Measurements from ENCODE around the gene TRPM2. TPM values are rescaled to one million over a fixed set of nuclear protein-coding genes. Genes with fewer than 3 reads are reported as not detected.
A peak's percentile ranks its signal among the peaks of the same experiment; 100 is the strongest.
"Not testable (repeated sequence)": the region's sequence is repeated elsewhere in the genome, so short reads cannot be mapped to it uniquely, and the experiment has no call there.

TRPM2 gene
- total and polyA plus RNA-seq, 9 donors: 0.89 to 1.9 (median 1.5) TPM

DNA sequence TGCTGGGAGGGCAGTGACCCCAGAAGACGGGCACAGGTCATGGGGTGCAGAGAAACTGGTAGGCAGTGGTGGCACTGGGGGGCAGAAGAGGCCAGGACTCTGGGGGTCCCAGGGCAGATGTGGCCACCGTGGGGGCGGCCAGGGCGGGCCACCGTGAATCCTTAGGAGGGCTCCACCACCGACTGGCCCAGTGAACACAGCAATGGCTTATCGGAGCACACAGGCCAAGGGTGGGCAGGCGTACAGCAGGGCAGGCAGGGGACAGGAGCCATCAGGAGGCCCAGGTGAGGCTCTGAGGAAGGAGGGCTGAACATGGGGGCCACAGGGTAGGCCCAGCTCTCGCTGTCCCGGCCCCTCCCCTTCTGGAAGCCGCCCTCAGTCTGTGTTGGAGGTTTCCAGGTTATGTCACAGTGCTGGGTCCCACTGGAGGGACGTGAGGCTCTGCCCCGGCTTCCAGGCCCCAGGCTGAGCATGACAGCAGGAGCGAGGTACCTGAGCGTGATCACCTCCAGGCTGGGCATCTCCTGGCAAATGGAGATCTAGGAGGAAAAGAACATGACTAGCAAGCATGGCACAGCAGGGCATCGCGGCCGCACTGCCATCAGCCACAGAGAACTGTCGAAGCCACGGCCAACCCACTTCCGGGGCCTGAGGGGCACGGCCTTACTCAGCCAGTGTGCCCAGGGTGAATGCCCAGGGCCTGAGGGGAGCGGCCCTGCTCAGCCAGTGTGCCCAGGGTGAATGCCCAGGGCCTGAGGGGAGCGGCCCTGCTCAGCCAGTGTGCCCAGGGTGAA lies 18.0 kb upstream of the TRPM2 start:
- DNase-seq: no peak
- Histone ChIP-seq H3K27ac (ENCODE audit: low read length) (no peak overlapping the region), H3K4me3 (ENCODE audit: low read length) (no peak overlapping the region), H3K27me3 (ENCODE audit: control insufficient read depth, insufficient read depth, low read length) (no peaks in the 10 kb centered on the region), H3K36me3 (ENCODE audit: control insufficient read depth, insufficient read depth, low read length) (peaks cover 44% of the 10 kb centered on the region), H3K9me3 (replicated peaks; ENCODE audit: control insufficient read depth, low read depth, low read length) (no peaks in the 10 kb centered on the region), H3K4me1 (ENCODE audit: control insufficient read depth, insufficient read depth, low read length) (peaks cover 28% of the 10 kb centered on the region)
- WGBS (ENCODE audit: insufficient coverage): 93% methylated on average over 19 of the region's 24 CpGs

DNA sequence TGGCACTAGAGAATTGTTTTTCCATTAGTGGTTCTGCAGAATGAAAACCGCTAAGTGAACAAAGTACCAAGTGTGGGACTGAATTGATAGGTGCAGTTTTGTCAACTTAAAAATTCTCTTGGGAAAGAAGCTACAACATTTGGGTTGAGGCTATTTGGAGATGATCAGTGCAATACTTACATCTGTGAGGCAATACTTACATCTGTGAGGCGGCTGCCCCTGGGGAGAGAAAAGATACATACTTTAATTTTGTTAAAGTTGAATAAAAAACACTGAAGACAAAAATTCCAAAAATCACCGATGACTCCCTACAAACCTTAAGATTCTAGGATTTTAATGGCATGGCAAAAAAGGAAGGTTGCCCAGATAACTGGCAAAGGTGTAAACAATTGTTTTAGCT lies 16.0 kb upstream of the TRPM2 start:
- no peaks in the 10 kb centered on the region for H3K27me3 ChIP-seq (ENCODE audit: control insufficient read depth, insufficient read depth, low read length)
- DNase-seq: peak; percentile 64
- no peak overlapping the region for H3K4me3 ChIP-seq (ENCODE audit: low read length)
- H3K9me3 ChIP-seq (replicated peaks; ENCODE audit: control insufficient read depth, low read depth, low read length): no peaks in the 10 kb centered on the region
- H3K36me3 ChIP-seq (ENCODE audit: control insufficient read depth, insufficient read depth, low read length): peaks cover 31% of the 10 kb centered on the region
- H3K27ac ChIP-seq (ENCODE audit: low read length): no peak overlapping the region
- peaks cover 28% of the 10 kb centered on the region for H3K4me1 ChIP-seq (ENCODE audit: control insufficient read depth, insufficient read depth, low read length)
- 40% methylated on average over 1 of the region's 3 CpGs for WGBS (ENCODE audit: insufficient coverage)

- H3K27me3 ChIP-seq (ENCODE audit: control insufficient read depth, insufficient read depth, low read length): no peaks in the 10 kb centered on the region
Observed at GRCh38 chr21:44337941-44338895, 15.2 kb upstream of the TRPM2 start.

GRCh38 chr21:44338971-44339910 lies 14.2 kb upstream of the TRPM2 start, which contains the start of gene CFAP410:
TSS of gene CFAP410 (minus strand) at chr21:44339390. CDS start at chr21:44339194, 196 bp downstream.
- WGBS (ENCODE audit: insufficient coverage): under 1% methylated on average over 68 of the region's 90 CpGs
- Histone ChIP-seq H3K4me3 (ENCODE audit: low read length) (peak within 1 kb of the TSS; percentile 82), H3K36me3 (ENCODE audit: control insufficient read depth, insufficient read depth, low read length) (peaks cover 24% of the 10 kb centered on the region), H3K27ac (ENCODE audit: low read length) (peak within 1 kb of the TSS; percentile 95), H3K9me3 (replicated peaks; ENCODE audit: control insufficient read depth, low read depth, low read length) (no peaks in the 10 kb centered on the region), H3K27me3 (ENCODE audit: control insufficient read depth, insufficient read depth, low read length) (no peaks in the 10 kb centered on the region), H3K4me1 (ENCODE audit: control insufficient read depth, insufficient read depth, low read length) (peaks cover 17% of the 10 kb centered on the region)
- peak; percentile 98 for DNase-seq

More at GRCh38 chr21:44337941-44338895, 15.2 kb upstream of the TRPM2 start:
- Histone ChIP-seq H3K4me3 (ENCODE audit: low read length) (peak overlapping the region; percentile 42), H3K27ac (ENCODE audit: low read length) (peak overlapping the region; percentile 90), H3K4me1 (ENCODE audit: control insufficient read depth, insufficient read depth, low read length) (peaks cover 26% of the 10 kb centered on the region), H3K9me3 (replicated peaks; ENCODE audit: control insufficient read depth, low read depth, low read length) (no peaks in the 10 kb centered on the region), H3K36me3 (ENCODE audit: control insufficient read depth, insufficient read depth, low read length) (peaks cover 24% of the 10 kb centered on the region)
- 6% methylated on average over 14 of the region's 47 CpGs for WGBS (ENCODE audit: insufficient coverage)
- DNase-seq: peak; percentile 86

- H3K36me3 ChIP-seq (ENCODE audit: control insufficient read depth, insufficient read depth, low read length); H3K4me3 ChIP-seq (ENCODE audit: low read length); H3K27ac ChIP-seq (ENCODE audit: low read length); DNase-seq; H3K27me3 ChIP-seq (ENCODE audit: control insufficient read depth, insufficient read depth, low read length); H3K9me3 ChIP-seq (replicated peaks; ENCODE audit: control insufficient read depth, low read depth, low read length): not testable (repeated sequence)
- 77% methylated on average over 10 of the region's 12 CpGs for WGBS (ENCODE audit: insufficient coverage)
- H3K4me1 ChIP-seq (ENCODE audit: control insufficient read depth, insufficient read depth, low read length): peaks cover 17% of the 10 kb centered on the region
Observed at GRCh38 chr21:44341726-44342458, 11.5 kb upstream of the TRPM2 start.

DNA sequence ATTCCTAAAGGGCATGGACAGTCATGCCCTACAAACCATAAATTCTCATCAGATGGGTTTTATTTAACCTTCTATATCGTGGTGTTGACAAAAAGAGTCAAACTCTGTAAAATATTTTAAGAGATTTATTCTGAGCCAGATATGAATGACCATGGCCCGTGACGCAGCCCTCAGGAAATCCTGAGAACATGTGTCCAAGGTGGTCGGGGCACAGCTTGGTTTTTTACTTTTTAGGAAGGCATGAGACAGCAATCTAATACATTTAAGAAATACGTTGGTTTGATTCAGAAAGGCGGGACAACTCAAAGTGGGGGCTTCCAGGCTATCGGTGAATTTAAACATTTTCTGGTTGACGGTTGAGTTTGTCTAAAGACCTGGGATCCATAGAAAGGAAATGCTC lies 10.4 kb upstream of the TRPM2 start:
- H3K4me1 ChIP-seq (ENCODE audit: control insufficient read depth, insufficient read depth, low read length): peaks cover 15% of the 10 kb centered on the region
- H3K27ac ChIP-seq (ENCODE audit: low read length); H3K4me3 ChIP-seq (ENCODE audit: low read length); H3K36me3 ChIP-seq (ENCODE audit: control insufficient read depth, insufficient read depth, low read length); DNase-seq; H3K9me3 ChIP-seq (replicated peaks; ENCODE audit: control insufficient read depth, low read depth, low read length); H3K27me3 ChIP-seq (ENCODE audit: control insufficient read depth, insufficient read depth, low read length): not testable (repeated sequence)
- 93% methylated on average over 6 of the region's 8 CpGs for WGBS (ENCODE audit: insufficient coverage)

GRCh38 chr21:44344541-44345183 lies 8.8 kb upstream of the TRPM2 start:
- WGBS (ENCODE audit: insufficient coverage): 83% methylated on average over 16 of the region's 17 CpGs
- Histone ChIP-seq H3K27ac (ENCODE audit: low read length) (no peak overlapping the region), H3K36me3 (ENCODE audit: control insufficient read depth, insufficient read depth, low read length) (no peaks in the 10 kb centered on the region), H3K4me3 (ENCODE audit: low read length) (no peak overlapping the region), H3K9me3 (replicated peaks; ENCODE audit: control insufficient read depth, low read depth, low read length) (no peaks in the 10 kb centered on the region), H3K4me1 (ENCODE audit: control insufficient read depth, insufficient read depth, low read length) (peaks cover 7% of the 10 kb centered on the region), H3K27me3 (ENCODE audit: control insufficient read depth, insufficient read depth, low read length) (peaks cover 24% of the 10 kb centered on the region)
- DNase-seq: no peak

- no peaks in the 10 kb centered on the region for H3K4me1 ChIP-seq (ENCODE audit: control insufficient read depth, insufficient read depth, low read length)
- H3K27ac ChIP-seq (ENCODE audit: low read length): no peak overlapping the region
- H3K4me3 ChIP-seq (ENCODE audit: low read length): no peak overlapping the region
- DNase-seq: no peak
- H3K27me3 ChIP-seq (ENCODE audit: control insufficient read depth, insufficient read depth, low read length): peaks cover 28% of the 10 kb centered on the region
- no peaks in the 10 kb centered on the region for H3K9me3 ChIP-seq (replicated peaks; ENCODE audit: control insufficient read depth, low read depth, low read length)
- no peaks in the 10 kb centered on the region for H3K36me3 ChIP-seq (ENCODE audit: control insufficient read depth, insufficient read depth, low read length)
- WGBS (ENCODE audit: insufficient coverage): 54% methylated on average over 11 of the region's 11 CpGs
Observed at GRCh38 chr21:44345495-44345894, 7.9 kb upstream of the TRPM2 start.

Measured in muscle of leg (tissue), 11 donors.